Epidermal melanocyte (primary cell): ENCODE results near the gene CDK19.
"Not testable (repeated sequence)": the region's sequence is repeated elsewhere in the genome, so short reads cannot be mapped to it uniquely, and the experiment has no call there.

Source experiments
- DNase-seq: peaks from one replicate; pipeline ENCODE4 v3.0.0; 2011; ENCODE audit warnings: low spot score; ENCODE audit not compliant: insufficient read length

CDK19 gene

DNA sequence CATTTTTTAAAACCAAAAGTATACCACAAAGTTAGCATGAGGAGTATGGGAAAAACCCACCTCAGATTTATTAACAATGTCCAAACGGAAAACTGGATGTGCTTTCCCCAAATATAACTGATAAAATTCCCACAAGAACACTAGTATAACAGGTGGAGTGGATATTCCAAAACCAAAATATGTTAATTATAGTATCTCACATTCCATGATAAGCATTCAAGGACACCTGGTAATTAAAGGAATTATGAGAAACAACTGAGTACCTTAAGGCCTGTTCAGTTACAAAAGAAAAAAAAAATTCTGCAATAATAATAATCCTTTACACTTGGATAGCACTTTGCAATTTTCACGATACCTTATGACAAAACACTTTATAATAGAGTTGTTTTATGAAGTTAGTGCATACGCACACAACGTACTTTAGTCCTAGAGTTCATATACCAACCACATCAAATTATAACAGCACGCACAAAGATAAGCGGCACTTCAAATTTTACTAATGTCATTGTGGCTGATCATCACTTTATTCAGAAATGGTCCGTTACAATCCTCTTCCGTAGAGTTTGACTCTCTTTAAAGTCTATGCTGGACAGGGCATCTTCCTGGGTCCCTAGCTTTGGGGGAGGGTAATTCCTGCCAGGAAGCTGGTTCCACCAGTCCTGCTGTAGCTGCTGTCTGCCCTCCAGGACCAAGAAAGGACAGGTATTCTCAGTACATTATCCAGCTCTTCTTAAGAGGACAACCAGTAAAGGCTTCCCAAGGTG lies 1.7 kb downstream of the CDK19 start:
- DNase-seq: no peak

DNA sequence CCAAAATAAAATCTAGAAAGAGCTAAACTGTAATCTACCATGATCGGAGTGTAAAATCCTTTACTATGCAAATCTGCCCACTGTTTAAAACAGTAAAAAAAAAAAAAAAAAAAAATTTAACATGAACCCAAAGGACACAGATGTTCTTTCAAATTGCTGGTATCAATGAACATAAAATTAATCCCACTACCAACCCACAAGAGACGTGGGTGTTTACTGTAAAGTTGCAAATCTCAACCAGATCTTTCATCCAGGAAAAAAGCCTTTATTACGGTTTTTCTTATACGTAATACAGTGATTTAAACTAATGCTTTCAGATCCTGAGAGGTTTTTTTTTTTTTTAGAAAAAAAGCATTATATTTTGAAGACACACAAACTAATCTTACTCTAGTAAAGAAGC lies 2.5 kb downstream of the CDK19 start:
- no peak for DNase-seq

DNA sequence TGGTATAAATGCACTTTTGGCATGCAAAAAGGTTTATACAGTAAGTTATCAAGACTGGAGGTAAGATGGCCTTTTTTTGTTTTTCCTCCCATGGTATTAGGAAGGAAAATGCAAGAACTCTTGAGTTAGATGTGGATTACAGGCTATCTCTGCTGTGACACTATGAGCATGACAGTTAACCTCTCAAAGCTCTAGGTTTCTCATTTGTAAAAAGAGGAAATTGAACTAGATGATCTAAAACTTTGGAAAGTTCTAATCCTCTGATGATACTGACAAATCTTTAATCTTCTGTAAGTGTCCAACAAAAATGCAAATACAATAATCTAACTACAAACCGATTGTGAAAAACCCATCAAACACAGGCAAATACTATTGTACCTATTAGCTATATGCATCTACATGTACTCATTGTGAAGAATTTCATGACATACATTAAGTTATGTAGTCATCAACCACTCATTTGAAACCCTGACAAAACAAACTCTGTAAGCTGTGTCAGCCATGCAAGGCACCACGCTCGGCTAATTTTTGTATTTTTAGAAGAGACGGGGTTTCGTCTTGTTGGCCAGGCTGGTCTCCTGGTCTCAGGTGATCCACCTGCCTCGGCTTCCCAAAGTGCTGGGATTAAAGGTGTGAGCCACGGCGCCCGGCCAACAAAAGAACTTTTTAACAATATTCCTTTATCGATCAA lies 4.2 kb downstream of the CDK19 start:
- no peak for DNase-seq

DNA sequence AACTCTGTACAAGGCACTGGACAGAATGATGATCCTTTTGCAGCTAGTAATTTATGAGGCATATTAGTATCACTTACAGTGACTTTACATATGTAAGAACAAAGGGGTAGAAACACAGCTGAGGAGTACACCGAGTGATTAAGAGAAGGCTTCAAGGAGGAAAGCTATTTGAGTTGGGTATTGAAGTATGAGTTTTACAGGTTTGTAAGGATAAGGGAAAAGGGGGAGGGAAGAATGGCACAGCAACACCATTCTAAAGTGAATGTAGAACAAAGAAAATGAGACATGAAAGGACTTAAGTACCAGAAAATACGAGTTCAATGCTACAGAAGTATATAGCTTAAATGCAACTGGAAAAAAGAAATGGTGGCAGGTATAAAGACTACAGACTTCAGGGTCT lies 5.5 kb downstream of the CDK19 start:
- no peak for DNase-seq

DNA sequence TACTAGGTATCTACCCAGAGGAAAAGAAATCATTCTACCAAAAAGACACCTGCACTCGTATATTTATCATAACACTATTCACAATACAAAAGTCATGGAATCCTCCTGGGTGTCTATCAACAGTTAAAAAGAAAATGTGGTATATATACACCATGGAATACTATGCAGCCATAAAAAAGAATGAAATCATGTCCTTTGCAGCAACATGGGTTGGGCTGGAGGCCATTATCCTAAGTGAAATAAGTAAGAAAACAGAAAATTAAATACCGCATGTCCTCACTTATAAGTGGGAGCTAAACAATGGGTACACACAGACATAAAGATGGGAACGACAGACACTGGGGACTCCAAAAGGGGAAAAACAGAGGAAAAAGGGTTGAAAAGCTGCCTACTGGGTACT lies 13.1 kb downstream of the CDK19 start:
- DNase-seq: not testable (repeated sequence)

DNA sequence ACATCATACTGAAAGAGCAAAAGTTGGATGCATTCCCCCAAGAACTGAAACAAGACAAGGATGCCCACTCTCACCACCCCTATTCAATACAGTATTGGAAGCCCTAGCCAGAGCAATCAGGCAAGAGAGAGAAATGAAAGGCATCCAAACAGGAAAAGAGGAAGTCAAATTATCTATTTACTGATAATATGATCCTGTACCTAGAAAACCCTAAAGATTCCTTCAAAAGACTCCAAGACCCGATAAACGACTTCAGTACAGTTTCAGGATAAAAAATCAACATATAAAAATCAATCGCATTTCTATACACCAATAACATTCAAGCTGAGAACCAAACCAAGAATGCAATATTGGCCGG lies 14.5 kb downstream of the CDK19 start:
- DNase-seq: no peak

DNA sequence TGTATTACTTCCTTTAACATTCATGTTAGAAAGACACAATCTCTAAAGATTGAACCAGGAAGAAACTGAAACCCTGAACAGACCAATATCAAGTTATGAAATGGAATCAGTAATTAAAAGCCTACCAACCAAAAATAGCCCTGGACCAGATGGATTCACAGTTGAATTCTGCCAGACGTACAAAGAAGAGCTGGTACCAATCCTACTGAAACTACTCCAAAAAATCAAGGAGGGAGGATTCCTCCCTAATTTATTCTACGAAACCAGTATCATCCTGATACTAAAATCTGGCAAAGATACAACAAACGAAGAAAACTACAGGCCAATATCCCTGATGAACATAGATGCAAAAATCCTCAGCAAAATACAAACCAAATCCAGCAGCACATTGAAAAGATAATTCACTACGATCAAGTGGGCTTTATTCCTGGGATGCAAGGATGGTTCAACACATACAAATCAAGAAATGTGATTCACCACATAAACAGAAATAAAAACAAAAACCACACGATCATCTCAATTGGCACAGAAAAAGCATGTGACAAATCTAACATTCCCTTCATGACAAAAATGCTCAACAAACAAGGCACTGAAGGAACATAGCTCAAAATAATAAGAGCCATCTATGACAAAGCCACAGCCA lies 15.0 kb downstream of the CDK19 start:
- DNase-seq: no peak

DNA sequence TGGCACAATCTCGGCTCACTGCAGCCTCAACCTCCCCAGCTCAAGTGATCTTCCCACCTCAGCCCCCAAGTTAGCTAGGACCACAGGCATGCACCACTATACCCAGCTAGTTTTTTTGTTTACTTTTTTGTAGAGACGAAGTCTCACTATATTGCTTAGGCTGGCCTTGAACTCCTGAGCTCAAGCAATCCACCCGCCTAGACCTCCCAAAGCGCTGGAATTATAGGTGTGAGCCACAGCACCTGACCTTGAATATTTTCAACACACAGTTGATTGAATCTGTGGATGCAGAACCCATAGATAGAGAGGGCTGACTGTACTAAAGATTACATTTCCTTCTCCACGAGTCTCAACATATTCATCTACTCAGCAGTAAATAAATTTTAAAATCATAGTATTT lies 15.6 kb downstream of the CDK19 start:
- DNase-seq: no peak

DNA sequence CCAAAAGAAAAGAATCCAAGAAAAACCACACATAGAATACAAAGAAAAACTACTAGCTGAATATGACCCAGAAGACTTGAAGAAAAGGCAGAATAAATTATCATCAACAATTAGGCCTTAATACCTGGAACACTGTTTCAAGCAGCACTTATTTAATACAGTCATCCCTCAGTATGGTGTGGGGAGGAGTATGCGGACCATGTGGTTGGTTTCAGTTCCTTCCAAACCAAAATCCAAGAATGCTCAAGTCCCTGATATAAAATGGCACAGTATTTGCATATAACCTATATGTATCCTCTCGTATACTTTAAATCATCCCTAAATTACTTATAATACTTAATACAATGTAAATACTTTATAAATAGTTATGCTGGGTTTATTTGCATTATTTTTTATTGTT lies 16.1 kb downstream of the CDK19 start:
- no peak for DNase-seq

DNA sequence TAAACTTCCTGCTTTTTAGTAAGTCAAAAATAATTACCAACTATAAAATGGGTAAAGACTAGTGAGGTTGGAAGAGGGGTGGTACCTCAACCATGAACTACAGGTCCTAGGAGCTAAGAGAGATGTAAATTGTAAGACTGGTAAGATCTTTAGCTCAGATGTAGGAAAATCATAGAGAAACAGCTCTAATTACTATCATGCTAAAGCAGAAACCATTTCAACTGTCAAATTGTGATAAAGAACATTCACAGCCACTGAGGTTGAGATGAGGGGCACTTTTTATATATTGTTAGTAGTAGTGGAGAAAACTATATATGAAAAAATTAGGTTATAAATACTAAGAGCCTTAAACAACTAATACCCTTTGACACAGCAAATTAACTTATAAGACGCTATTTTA lies 20.0 kb downstream of the CDK19 start:
- DNase-seq: no peak

DNA sequence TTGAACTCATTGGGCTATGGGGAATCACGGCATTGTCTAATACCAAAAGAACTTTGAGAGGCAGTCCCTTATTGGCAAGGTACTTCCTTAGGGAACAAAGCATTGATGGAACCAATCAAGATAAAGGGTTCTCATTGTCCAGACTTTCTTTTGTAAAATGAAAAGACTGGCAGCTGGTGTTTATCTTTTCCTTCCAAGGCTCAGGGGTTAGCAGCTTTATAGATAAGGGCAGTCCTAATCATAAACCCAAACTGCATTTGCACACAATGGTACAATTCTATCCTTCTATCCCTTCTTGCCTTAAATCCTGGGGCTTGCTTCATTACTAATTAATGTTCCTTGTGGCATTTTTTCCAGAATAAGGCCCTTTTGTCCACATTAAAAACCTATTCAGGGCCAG lies 28.6 kb downstream of the CDK19 start:
- no peak for DNase-seq

DNA sequence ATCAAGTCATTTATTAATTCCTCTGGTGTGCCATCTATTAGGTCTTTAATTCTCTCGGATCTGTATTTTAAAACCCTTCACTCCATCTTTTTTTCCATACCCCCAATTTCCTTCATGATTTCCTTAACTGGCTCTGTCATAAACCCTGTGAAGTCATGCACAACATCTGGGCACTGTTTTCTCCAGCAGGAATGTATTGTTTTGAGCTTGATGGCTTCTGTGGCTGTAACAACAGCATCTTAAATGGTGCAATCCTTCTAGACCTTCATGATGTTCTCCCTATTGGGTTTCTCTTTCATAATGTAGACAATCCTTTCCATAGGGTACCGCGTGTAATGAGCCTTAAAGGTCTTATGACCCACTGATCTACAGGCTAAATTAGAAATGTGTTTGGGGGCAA lies 29.0 kb downstream of the CDK19 start:
- no peak for DNase-seq

DNA sequence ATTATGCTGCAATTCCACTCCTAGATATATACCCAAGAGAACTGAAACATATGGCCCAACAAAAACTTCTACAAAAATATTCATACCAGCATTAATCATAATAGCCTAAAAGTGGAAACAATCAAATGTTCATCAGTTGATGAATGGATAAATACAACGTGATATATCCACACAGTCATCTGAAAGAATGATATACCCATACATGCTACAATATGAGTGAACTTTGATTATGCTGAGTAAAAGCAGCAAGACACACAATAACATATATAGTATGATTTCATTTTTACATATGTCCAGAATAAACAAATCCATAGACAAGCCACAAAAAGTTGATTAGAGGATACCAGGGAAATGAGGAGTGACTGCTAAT lies 30.7 kb downstream of the CDK19 start:
- DNase-seq: no peak

DNA sequence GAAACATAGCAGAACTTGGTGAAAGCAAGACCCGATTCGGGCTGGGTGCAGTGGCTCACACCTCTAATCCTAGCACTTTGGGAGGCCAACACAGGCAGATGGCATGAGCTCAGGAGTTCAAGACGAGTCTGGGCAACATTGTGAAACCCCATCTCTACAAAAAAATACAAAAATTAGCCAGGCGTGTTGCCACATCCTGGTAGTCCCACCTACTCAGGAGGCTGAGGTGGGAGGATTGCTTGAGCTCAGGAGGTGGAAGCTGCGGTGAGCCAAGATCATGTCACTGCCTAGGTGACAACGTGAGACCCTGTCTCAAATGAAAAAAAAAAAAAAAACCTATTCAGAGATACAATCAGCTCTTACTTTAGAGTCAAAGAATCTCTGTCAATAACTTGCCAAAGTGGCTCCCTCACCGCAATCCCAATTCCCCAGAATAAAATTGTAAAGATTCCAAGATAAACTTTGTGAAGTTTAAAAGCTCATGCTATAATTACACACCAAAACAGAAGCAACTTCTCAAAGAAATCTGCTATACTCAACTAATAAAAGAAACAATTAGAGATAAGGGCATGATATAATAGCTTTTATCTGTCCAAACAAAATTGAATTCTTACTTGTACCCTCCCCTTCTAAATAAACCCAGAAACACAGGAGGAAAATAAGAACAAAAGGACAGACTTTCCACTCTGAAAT lies 33.6 kb downstream of the CDK19 start:
- DNase-seq: no peak

DNA sequence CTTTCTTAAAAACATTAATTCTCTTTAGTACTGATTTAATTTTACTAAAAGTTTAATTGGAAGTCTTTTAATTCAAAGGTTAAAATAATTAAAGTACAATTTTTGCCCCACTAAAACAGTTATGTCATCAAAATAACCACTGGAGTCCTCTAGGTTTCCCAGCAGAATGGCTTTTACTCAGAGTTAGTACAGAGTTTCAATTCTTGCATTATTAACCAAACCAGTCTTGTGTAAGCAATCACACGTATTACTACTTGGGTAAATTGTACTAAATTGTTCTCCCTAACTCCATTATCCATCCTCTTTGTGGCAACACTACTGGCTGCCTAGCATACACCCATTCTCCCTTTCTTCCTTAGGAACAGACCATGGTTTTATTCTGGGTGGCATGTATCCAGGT lies 36.9 kb downstream of the CDK19 start:
- DNase-seq: no peak

DNA sequence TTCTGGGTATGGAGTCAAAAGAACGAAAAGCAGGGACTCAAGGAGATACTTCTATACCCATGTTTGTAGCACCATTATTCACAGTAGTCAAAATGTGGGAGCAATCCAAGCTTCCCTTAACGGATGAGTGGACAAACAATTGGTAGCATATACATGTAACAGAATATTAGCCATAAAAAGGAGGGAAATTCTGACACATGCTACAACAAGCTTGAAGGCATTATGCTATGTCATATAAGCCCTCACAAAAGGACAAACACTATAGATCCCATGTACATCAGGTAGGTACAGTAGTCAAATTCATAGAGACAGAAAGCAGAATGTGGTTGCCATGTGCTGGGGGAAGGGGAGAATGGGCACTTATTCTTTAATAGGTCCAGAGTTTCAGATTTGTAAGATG lies 37.6 kb downstream of the CDK19 start:
- DNase-seq: no peak

DNA sequence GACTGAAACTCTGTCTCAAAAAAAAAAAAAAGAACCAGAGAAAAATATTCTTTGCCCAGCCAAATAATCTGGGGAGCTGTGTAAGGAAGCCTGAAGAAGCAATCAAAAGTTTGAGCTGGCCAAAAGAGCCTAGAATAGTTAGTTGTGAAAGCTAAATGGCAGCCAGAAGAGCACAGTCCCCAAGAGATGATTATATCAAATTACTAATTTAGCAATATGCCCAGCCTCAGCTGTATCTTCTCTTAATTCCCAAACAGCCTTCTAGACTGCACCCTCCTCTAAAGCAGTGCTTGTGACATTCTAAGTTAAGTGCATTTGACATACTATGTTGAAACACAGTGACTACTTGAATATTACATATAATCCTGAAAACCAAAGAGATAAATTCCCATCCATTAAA lies 38.9 kb downstream of the CDK19 start:
- DNase-seq: no peak

DNA sequence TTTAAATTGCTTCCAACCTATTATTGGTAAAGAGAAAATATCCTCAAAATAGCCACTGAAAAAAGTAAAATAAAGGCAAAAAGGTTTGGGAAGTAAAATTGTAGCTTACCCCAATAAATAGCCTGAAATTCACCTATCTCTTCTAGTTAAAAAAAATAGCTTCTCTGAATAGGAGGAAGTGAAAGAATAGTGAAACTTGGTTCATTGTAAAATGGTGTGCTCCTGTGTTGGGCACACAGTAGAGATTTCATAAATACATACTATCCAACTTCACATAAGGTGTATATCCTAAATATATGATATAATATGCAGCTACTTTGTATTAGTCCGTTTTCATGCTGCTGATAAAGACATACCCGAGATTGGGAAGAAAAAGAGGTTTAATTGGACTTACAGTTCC lies 45.3 kb downstream of the CDK19 start:
- DNase-seq: no peak

DNA sequence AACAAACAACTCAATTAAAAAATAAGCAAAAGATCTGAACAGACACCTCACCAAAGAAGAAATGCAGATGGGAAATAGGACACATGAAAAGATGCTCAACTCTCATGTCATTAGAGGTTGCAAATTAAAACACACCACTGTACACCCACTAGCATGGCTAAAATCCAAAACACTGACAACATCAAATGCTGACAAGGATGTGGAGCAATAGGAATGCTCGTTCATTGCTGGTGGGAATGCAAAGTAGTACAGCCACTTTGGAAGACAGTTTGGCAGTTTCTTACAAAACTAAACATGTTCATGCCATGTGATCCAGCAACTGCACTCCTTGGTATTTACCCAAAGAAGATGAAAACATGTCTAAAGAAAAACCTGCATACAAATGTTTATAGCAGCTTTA lies 47.2 kb downstream of the CDK19 start:
- DNase-seq: no peak

DNA sequence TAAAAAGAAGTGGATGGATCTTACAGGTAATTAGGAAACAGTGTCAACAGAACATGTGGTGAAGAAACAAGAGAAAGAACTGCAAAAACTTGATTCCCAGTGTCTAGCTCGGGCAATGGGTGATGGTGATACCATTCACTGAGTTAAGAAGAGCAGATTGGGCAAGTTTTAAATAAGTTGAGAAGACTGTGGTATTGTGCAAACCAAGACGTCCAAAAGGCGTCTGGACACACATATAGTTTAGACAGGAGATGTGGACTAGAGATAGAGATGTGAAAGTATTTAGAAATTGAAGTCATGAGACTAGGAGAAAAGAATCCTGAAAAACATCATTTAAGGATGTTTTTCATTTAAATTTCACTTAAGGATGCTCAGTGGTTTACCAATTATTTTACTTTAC lies 53.9 kb downstream of the CDK19 start:
- no peak for DNase-seq

DNA sequence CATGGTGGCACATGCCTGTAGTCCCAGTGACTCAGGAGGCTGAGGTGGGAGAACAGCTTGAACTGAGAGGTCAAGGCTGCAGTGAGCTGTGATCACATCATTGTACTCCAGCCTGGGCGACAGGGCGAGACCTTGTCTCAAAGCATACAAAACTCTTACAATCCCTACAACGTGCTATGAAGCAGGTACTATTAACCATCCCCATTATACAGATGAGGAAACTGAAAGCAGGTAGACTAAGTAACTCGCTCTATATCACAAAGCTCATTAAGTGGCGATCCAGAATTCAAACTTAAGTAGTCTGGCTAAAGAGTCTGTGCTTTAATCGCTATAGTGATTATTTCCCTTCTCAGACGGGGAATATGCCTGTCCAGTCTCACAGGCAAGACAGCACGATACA lies 54.7 kb downstream of the CDK19 start:
- no peak for DNase-seq

DNA sequence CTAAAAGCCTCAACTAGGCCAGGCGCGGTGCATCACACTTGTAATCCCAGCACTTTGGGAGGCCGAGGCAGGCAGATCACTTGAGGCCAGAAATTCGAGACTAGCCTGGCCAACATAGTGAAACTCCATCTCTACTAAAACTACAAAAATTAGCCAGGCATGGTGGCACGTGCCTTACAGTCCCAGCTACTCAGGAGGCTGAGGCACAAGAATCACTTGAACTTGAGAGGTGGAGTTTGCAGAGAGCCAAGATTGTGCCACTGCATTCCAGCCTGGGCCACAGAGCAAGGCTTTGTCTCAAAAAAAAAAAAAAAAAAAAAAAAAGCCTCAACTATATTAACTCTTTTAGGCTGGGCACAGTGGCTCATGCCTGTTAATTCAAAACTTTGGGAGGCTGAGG lies 55.2 kb downstream of the CDK19 start:
- not testable (repeated sequence) for DNase-seq
